Neural progenitor cell (in vitro differentiated cells): ENCODE data around the gene TMEM101.

Experiments used
- CTCF ChIP-seq: fragments of 200-600 bp; sonication (generic); IDR thresholded peaks from 2 replicates; pipeline ENCODE4 v1.5.1; 2017; ENCODE audit warnings: antibody characterized with exemption, mild to moderate bottlenecking
- EZH2 ChIP-seq: fragments of 200-600 bp; sonication (generic); IDR thresholded peaks from 2 replicates; pipeline ENCODE4 v1.6.1; 2017; ENCODE audit warnings: antibody characterized with exemption, mild to moderate bottlenecking, moderate library complexity

DNA sequence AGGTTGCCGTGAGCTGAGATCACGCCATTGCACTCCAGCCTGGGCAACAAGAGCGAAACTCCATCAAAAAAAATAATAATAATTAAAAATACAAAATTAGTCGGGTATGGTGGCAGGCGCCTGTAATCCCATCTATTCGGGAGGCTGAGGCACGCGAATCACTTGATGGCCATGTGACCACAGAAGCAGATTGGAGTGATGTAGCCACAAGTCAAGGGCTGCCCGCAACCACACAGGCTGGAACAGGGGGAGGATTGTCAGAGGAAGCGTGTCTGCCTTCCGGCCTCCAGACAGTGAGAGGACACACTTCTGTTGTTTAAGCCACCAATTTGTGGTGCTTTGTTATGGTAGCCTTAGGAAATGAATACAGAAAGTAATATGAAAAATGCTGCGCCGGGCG, 22.1 kb downstream of the TMEM101 start:
- TF ChIP-seq CTCF (no peak), EZH2 (no peak)
